Activated T-cell treated with anti-CD3 and anti-CD28 coated beads, Interleukin-2, amount 50 U/mL, for 48 hours (primary cell): ENCODE data around the gene TIPARP.

ENCODE experiments used
- DNase-seq, 2 experiments: peaks; one replicate each; pipeline ENCODE4 v3.0.0-alpha.2; 2020

Gene TIPARP

DNA sequence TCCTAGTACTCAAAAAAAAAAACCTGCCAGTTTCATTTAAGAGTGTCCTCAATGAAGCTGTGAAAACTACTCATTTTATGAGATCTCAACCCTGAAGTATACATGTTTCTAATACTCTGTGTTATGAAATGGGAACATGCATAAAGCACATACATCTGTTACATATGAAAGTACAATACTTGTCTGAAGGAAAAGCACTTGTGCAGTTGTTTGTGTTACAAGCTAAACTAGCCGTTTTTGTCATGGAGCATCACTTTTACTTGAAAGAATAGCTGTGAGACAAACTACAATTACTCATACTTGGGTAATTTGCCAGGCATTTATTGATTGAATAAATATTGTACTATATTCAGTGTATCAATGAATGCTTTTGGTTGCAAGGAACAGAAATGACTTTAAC, 72.7 kb downstream of the TIPARP start:
- no peak for DNase-seq

- DNase-seq = no peak
These were observed 74.9 kb downstream of the TIPARP start for GRCh38 chr3:156749244-156749643.

GRCh38 chr3:156750191-156750873, 75.9 kb downstream of the TIPARP start:
- no peak for DNase-seq

DNA sequence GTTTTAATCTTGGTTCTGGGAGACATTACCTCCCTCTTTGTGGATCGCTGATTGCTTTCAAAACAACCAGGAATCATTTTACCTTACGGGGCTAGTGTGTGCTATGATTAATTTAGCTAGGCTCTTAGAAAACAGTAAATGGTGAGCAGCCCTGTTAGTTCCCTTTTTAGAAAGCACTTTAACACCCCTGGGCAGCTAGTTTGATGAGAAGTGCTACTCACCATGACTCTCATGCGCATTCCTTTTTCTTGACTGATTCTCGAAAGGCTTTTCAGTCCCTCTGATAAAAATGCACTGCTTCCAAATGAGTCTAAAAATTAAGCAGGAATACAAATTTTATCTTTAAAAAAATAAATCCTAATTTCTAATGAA, 76.5 kb downstream of the TIPARP start:
- DNase-seq = no peak

GRCh38 chr3:156751461-156752025, 77.2 kb downstream of the TIPARP start:
- DNase-seq = no peak
